Mammary epithelial cell (primary cell): ENCODE results near the gene PHTF2.

Experiments used
- EZH2 ChIP-seq: IDR thresholded peaks from 2 replicates; pipeline ENCODE4 v1.6.1; 2012; ENCODE audit warnings: low read length, inconsistent platforms, borderline replicate concordance
- TF ChIP-seq, protein P1 (sequence below), 2 donors: IDR thresholded peaks in 1 of 2; conservative IDR thresholded peaks in 1 of 2; 2 replicates each; pipeline ENCODE4 v1.5.1; 2011 to 2012; ENCODE audit warnings: inconsistent platforms in 2 of 2, low read length in 2 of 2, mild to moderate bottlenecking in 2 of 2, control low read depth in 1 of 2, low read depth in 1 of 2; ENCODE audit not compliant: insufficient read depth in 1 of 2; ENCODE audit errors: extremely low read depth in 1 of 2

DNA sequence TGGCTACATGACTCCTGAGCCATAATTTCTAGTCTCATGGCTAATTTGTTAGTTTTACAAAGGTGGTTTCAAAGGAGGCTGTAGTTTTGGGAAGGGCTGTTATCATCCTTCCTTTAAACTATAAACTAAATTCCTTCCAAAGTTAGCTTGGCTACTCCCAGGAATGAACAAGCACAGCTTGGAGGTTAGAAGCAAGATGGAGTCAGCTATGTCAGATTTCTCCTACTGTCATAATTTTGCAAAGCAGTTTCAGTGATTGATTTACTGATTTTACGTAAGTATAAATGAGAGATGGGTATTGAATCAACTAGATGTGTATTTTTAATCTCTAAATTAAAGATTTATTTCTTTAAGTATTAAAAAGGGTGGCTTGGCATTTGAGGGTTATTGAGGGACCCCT lies 79.9 kb downstream of the PHTF2 start:
- TF ChIP-seq, protein P1, sequence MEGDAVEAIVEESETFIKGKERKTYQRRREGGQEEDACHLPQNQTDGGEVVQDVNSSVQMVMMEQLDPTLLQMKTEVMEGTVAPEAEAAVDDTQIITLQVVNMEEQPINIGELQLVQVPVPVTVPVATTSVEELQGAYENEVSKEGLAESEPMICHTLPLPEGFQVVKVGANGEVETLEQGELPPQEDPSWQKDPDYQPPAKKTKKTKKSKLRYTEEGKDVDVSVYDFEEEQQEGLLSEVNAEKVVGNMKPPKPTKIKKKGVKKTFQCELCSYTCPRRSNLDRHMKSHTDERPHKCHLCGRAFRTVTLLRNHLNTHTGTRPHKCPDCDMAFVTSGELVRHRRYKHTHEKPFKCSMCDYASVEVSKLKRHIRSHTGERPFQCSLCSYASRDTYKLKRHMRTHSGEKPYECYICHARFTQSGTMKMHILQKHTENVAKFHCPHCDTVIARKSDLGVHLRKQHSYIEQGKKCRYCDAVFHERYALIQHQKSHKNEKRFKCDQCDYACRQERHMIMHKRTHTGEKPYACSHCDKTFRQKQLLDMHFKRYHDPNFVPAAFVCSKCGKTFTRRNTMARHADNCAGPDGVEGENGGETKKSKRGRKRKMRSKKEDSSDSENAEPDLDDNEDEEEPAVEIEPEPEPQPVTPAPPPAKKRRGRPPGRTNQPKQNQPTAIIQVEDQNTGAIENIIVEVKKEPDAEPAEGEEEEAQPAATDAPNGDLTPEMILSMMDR (conservative IDR thresholded peaks at IDR 0.05 in 1 of 2, IDR thresholded peaks at IDR 0.05 in 1 of 2; ENCODE audit: extremely low read depth in 1 of 2, insufficient read depth in 1 of 2, low read depth in 1 of 2, low read length in 2 of 2) = no peak
- TF ChIP-seq EZH2 = no peak
